Activated CD4-positive, alpha-beta T cell treated with anti-CD3 and anti-CD28 coated beads, Interleukin-2, amount 10 ng/mL, durations not matched to agents 24 days and 14 days (primary cell): ENCODE results near the gene CDKAL1. TPM values are rescaled to one million over a fixed set of nuclear protein-coding genes. Genes with fewer than 3 reads are reported as not detected.

ENCODE experiments used
- DNase-seq: peaks from one replicate; pipeline ENCODE4 v3.0.0; 2022
- H3K27ac Mint-ChIP-seq: one replicate; pipeline ENCODE4 v1.8.0; 2022; ENCODE audit warnings: mild to moderate bottlenecking, mixed read lengths
- H3K27me3 Mint-ChIP-seq: one replicate; pipeline ENCODE4 v1.8.0; 2022; ENCODE audit warnings: mixed read lengths
- H3K36me3 Mint-ChIP-seq: one replicate; pipeline ENCODE4 v1.8.0; 2022; ENCODE audit warnings: low read depth, mild to moderate bottlenecking, mixed read lengths
- H3K4me1 Mint-ChIP-seq: one replicate; pipeline ENCODE4 v1.8.0; 2021; ENCODE audit warnings: mixed read lengths
- H3K4me3 Mint-ChIP-seq: one replicate; pipeline ENCODE4 v1.8.0; 2022; ENCODE audit warnings: mild to moderate bottlenecking, moderate library complexity, mixed read lengths
- H3K9me3 Mint-ChIP-seq: one replicate; pipeline ENCODE4 v1.8.0; 2021; ENCODE audit warnings: mixed read lengths
- intact Hi-C: fragments of 100-400 bp; cut with micrococcal nuclease; formaldehyde crosslinking; loops from one replicate; pipeline ENCODE4 v1.15.1; 2023
- total RNA-seq: library from RNA; stranded (reverse); gene quantifications from 2 replicates; pipeline ENCODE4 v1.2.3, GENCODE V29; 2022

Gene CDKAL1
- total RNA-seq, 1 donor from 2014 or later, result 29.1 TPM

- intact Hi-C loops, result no loop called here
- Mint-ChIP-seq H3K36me3 (peaks cover 13% of the 10 kb centered on the region), H3K4me3 (no peak overlapping the region), H3K27me3 (no peaks in the 10 kb centered on the region), H3K9me3 (peaks cover 7% of the 10 kb centered on the region), H3K4me1 (no peaks in the 10 kb centered on the region), H3K27ac (no peak overlapping the region)
- no peak for DNase-seq
Measured at GRCh38 chr6:20800229-20800628, 266.0 kb downstream of the CDKAL1 start.

GRCh38 chr6:20800653-20801052 lies 266.4 kb downstream of the CDKAL1 start:
- Mint-ChIP-seq H3K36me3 (peaks cover 13% of the 10 kb centered on the region), H3K9me3 (peaks cover 7% of the 10 kb centered on the region), H3K4me1 (no peaks in the 10 kb centered on the region), H3K27ac (no peak overlapping the region), H3K4me3 (no peak overlapping the region), H3K27me3 (no peaks in the 10 kb centered on the region)
- intact Hi-C loops, result no loop called here
- no peak for DNase-seq

GRCh38 chr6:20801595-20801994 lies 267.3 kb downstream of the CDKAL1 start:
- H3K36me3 Mint-ChIP-seq, result peaks cover 20% of the 10 kb centered on the region
- no peaks in the 10 kb centered on the region for H3K4me1 Mint-ChIP-seq
- intact Hi-C loops, result no loop called here
- H3K4me3 Mint-ChIP-seq, result no peak overlapping the region
- no peak overlapping the region for H3K27ac Mint-ChIP-seq
- DNase-seq, result no peak
- no peaks in the 10 kb centered on the region for H3K27me3 Mint-ChIP-seq
- peaks cover 13% of the 10 kb centered on the region for H3K9me3 Mint-ChIP-seq

GRCh38 chr6:20802596-20802995 lies 268.3 kb downstream of the CDKAL1 start:
- no peak for DNase-seq

GRCh38 chr6:20805021-20805420 lies 270.8 kb downstream of the CDKAL1 start:
- peaks cover 7% of the 10 kb centered on the region for H3K9me3 Mint-ChIP-seq
- peaks cover 11% of the 10 kb centered on the region for H3K36me3 Mint-ChIP-seq
- no peak overlapping the region for H3K27ac Mint-ChIP-seq
- intact Hi-C loops, result no loop called here
- H3K27me3 Mint-ChIP-seq, result no peaks in the 10 kb centered on the region
- no peaks in the 10 kb centered on the region for H3K4me1 Mint-ChIP-seq
- H3K4me3 Mint-ChIP-seq, result no peak overlapping the region
- DNase-seq, result no peak

More at GRCh38 chr6:20802596-20802995, 268.3 kb downstream of the CDKAL1 start:
- H3K4me3 Mint-ChIP-seq, result no peak overlapping the region
- H3K4me1 Mint-ChIP-seq, result no peaks in the 10 kb centered on the region
- peaks cover 14% of the 10 kb centered on the region for H3K36me3 Mint-ChIP-seq
- H3K9me3 Mint-ChIP-seq, result peaks cover 7% of the 10 kb centered on the region
- no peak overlapping the region for H3K27ac Mint-ChIP-seq
- intact Hi-C loops, result no loop called here
- no peaks in the 10 kb centered on the region for H3K27me3 Mint-ChIP-seq

- H3K4me3 Mint-ChIP-seq, result no peak overlapping the region
- no peak overlapping the region for H3K27ac Mint-ChIP-seq
- no peaks in the 10 kb centered on the region for H3K4me1 Mint-ChIP-seq
- intact Hi-C loops, result no loop called here
- peaks cover 12% of the 10 kb centered on the region for H3K36me3 Mint-ChIP-seq
- peaks cover 7% of the 10 kb centered on the region for H3K9me3 Mint-ChIP-seq
- H3K27me3 Mint-ChIP-seq, result no peaks in the 10 kb centered on the region
- no peak for DNase-seq
Measured at GRCh38 chr6:20806669-20807068, 272.4 kb downstream of the CDKAL1 start.

GRCh38 chr6:20808439-20808838 lies 274.2 kb downstream of the CDKAL1 start:
- intact Hi-C loops, result no loop called here
- H3K36me3 Mint-ChIP-seq, result peaks cover 13% of the 10 kb centered on the region
- no peak overlapping the region for H3K4me3 Mint-ChIP-seq
- H3K4me1 Mint-ChIP-seq, result no peaks in the 10 kb centered on the region
- no peak overlapping the region for H3K27ac Mint-ChIP-seq
- peaks cover 13% of the 10 kb centered on the region for H3K9me3 Mint-ChIP-seq
- no peak for DNase-seq
- H3K27me3 Mint-ChIP-seq, result no peaks in the 10 kb centered on the region

- no peak overlapping the region for H3K4me3 Mint-ChIP-seq
- no peak overlapping the region for H3K27ac Mint-ChIP-seq
- H3K27me3 Mint-ChIP-seq, result no peaks in the 10 kb centered on the region
- peaks cover 15% of the 10 kb centered on the region for H3K9me3 Mint-ChIP-seq
- no peaks in the 10 kb centered on the region for H3K4me1 Mint-ChIP-seq
- no peak for DNase-seq
- intact Hi-C loops, result no loop called here
- H3K36me3 Mint-ChIP-seq, result peaks cover 15% of the 10 kb centered on the region
Measured at GRCh38 chr6:20808924-20809323, 274.7 kb downstream of the CDKAL1 start.

- no peak overlapping the region for H3K27ac Mint-ChIP-seq
- no peak overlapping the region for H3K4me3 Mint-ChIP-seq
- DNase-seq, result no peak
- H3K4me1 Mint-ChIP-seq, result no peaks in the 10 kb centered on the region
- H3K27me3 Mint-ChIP-seq, result no peaks in the 10 kb centered on the region
- H3K9me3 Mint-ChIP-seq, result peaks cover 22% of the 10 kb centered on the region
- intact Hi-C loops, result no loop called here
- H3K36me3 Mint-ChIP-seq, result peaks cover 20% of the 10 kb centered on the region
Measured at GRCh38 chr6:20810727-20811108, 276.5 kb downstream of the CDKAL1 start.

- Mint-ChIP-seq H3K4me1 (no peaks in the 10 kb centered on the region), H3K27ac (no peak overlapping the region), H3K9me3 (peaks cover 23% of the 10 kb centered on the region), H3K4me3 (no peak overlapping the region), H3K27me3 (no peaks in the 10 kb centered on the region), H3K36me3 (peaks cover 18% of the 10 kb centered on the region)
- DNase-seq, result no peak
- intact Hi-C loops, result no loop called here
Measured at GRCh38 chr6:20811109-20811761, 277.0 kb downstream of the CDKAL1 start.

GRCh38 chr6:20812776-20813175 lies 278.5 kb downstream of the CDKAL1 start:
- no peaks in the 10 kb centered on the region for H3K4me1 Mint-ChIP-seq
- intact Hi-C loops, result no loop called here

GRCh38 chr6:20814494-20814893 lies 280.2 kb downstream of the CDKAL1 start:
- Mint-ChIP-seq H3K4me1 (no peaks in the 10 kb centered on the region), H3K27me3 (no peaks in the 10 kb centered on the region), H3K27ac (no peak overlapping the region), H3K36me3 (peaks cover 10% of the 10 kb centered on the region), H3K4me3 (no peak overlapping the region), H3K9me3 (peaks cover 19% of the 10 kb centered on the region)
- no peak for DNase-seq
- intact Hi-C loops, result no loop called here

More at GRCh38 chr6:20812776-20813175, 278.5 kb downstream of the CDKAL1 start:
- DNase-seq, result no peak
- peaks cover 19% of the 10 kb centered on the region for H3K9me3 Mint-ChIP-seq
- H3K27ac Mint-ChIP-seq, result no peak overlapping the region
- H3K4me3 Mint-ChIP-seq, result no peak overlapping the region
- H3K36me3 Mint-ChIP-seq, result peaks cover 13% of the 10 kb centered on the region
- no peaks in the 10 kb centered on the region for H3K27me3 Mint-ChIP-seq

GRCh38 chr6:20816126-20816525 lies 281.9 kb downstream of the CDKAL1 start:
- no peaks in the 10 kb centered on the region for H3K27me3 Mint-ChIP-seq
- H3K36me3 Mint-ChIP-seq, result peaks cover 16% of the 10 kb centered on the region
- H3K4me3 Mint-ChIP-seq, result no peak overlapping the region
- no peak overlapping the region for H3K27ac Mint-ChIP-seq
- DNase-seq, result no peak
- intact Hi-C loops, result no loop called here
- H3K9me3 Mint-ChIP-seq, result peaks cover 19% of the 10 kb centered on the region
- H3K4me1 Mint-ChIP-seq, result no peaks in the 10 kb centered on the region

- no peaks in the 10 kb centered on the region for H3K4me1 Mint-ChIP-seq
- no peak overlapping the region for H3K4me3 Mint-ChIP-seq
- H3K27ac Mint-ChIP-seq, result no peak overlapping the region
- peaks cover 18% of the 10 kb centered on the region for H3K9me3 Mint-ChIP-seq
- no peak for DNase-seq
- intact Hi-C loops, result no loop called here
- H3K27me3 Mint-ChIP-seq, result no peaks in the 10 kb centered on the region
- H3K36me3 Mint-ChIP-seq, result peaks cover 18% of the 10 kb centered on the region
Measured at GRCh38 chr6:20817806-20818320, 283.6 kb downstream of the CDKAL1 start.
